ENCODE results near the gene ARL8A.

ARL8A gene

DNA sequence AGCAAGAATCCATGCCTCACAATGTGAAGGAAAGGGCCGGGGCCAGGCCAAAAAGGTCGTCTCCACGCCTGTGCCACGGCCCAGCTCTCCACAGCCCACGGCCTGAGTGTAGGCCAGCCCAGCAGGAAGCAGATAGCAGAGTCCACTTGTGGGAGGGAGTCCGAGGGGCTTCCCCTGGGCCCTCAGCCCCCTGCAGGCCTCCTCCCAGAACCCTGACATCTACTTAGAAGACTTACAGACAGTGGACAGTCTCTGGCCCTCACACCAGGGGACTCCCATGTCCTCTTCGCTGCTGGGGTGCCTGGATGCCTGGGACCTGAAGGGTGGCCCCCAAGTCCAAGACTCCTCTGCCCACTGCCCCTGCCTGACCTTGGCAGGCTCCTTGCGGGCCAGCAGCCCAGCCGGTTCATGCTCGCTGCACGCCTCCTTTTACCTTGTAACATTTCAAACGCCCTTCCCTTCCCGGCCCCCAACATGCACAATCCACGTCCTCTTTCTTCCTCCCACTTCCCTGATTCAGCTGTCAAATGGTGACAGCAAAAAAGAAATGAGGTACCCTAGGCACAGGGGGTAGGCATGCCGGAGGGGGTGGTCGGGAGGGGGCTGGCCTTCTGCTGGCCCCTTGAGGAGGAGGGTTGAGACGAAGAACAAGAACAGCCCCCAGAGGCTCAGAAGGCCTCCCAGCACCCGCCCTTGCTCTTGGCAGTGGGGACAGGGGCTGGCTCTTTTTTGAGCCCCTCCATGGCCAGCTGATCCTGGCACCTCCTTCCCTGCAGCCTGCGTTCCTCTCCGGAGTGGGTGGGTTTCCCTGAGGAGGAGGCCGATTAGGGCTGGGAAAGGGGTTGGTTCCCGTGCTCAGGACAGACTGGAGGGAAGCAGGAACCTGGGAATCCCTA lies 16.9 kb upstream of the ARL8A start:
- no peak for DNase-seq (ENCODE audit: low read depth)
- TF ChIP-seq, protein P1, sequence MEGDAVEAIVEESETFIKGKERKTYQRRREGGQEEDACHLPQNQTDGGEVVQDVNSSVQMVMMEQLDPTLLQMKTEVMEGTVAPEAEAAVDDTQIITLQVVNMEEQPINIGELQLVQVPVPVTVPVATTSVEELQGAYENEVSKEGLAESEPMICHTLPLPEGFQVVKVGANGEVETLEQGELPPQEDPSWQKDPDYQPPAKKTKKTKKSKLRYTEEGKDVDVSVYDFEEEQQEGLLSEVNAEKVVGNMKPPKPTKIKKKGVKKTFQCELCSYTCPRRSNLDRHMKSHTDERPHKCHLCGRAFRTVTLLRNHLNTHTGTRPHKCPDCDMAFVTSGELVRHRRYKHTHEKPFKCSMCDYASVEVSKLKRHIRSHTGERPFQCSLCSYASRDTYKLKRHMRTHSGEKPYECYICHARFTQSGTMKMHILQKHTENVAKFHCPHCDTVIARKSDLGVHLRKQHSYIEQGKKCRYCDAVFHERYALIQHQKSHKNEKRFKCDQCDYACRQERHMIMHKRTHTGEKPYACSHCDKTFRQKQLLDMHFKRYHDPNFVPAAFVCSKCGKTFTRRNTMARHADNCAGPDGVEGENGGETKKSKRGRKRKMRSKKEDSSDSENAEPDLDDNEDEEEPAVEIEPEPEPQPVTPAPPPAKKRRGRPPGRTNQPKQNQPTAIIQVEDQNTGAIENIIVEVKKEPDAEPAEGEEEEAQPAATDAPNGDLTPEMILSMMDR (conservative IDR thresholded peaks at IDR 0.05; ENCODE audit: control insufficient read depth, insufficient read depth, low read depth, low read length): no peak
- H3K4me3 ChIP-seq (ENCODE audit: control insufficient read depth, low read depth, low read length): no peak overlapping the region

- DNase-seq (ENCODE audit: low read depth): no peak
- TF ChIP-seq, protein P1 (conservative IDR thresholded peaks at IDR 0.05; ENCODE audit: control insufficient read depth, insufficient read depth, low read depth, low read length): no peak
- H3K4me3 ChIP-seq (ENCODE audit: control insufficient read depth, low read depth, low read length): no peak within 1 kb of the TSS
Measured at GRCh38 chr1:202160377-202160940, 15.9 kb upstream of the ARL8A start, which contains the start of gene PTPN7. TSS of gene PTPN7 (minus strand) at chr1:202160602. CDS start at chr1:202159402, 1,200 bp downstream.

DNA sequence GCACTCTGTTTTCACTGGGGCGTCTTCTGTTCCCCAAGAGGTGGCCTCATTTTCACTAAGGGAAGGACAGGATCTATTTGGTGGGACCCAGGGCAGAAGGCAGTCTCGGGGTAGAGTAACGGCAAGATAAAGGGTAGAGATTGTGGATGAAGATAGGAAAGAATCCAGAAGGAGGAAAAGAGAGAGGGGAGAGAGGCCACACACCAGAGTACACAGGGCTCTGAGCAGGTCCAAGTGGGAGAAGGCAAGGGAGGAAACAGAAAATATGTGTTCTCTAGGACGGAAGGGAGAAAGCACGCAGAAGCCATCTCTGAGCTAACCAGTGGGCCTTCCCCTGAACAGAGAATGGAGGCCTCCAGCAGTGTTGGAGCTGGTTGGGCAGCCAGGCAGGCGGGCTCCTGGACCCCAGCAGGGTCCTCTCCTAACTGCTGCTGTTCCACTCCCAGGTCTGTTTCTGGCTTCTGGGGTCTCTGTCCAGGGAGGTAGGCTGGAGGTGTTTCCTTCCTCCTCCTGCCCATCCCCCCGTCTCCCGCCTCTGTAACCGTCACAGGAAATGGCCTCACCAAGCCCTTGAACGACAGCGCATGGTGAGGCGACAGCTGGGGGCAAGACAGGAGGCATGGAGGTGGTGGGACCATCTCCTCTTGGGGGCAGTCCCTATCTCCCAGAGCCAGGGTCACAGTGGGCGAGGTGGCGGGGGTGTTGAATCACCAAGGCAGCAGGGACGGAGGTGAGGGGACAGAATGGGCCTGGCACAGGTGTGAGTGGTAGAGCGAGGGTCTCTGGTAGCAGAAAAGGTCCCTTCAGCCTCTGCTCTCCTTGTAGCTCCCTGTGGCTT lies 15.2 kb upstream of the ARL8A start:
- TF ChIP-seq, protein P1 (conservative IDR thresholded peaks at IDR 0.05; ENCODE audit: control insufficient read depth, insufficient read depth, low read depth, low read length): no peak
- no peak for DNase-seq (ENCODE audit: low read depth)
- H3K4me3 ChIP-seq (ENCODE audit: control insufficient read depth, low read depth, low read length): no peak overlapping the region

- no peak for DNase-seq (ENCODE audit: low read depth)
- H3K4me3 ChIP-seq (ENCODE audit: control insufficient read depth, low read depth, low read length): no peak overlapping the region
- TF ChIP-seq, protein P1 (conservative IDR thresholded peaks at IDR 0.05; ENCODE audit: control insufficient read depth, insufficient read depth, low read depth, low read length): no peak
Measured at GRCh38 chr1:202158810-202159533, 14.4 kb upstream of the ARL8A start.

DNA sequence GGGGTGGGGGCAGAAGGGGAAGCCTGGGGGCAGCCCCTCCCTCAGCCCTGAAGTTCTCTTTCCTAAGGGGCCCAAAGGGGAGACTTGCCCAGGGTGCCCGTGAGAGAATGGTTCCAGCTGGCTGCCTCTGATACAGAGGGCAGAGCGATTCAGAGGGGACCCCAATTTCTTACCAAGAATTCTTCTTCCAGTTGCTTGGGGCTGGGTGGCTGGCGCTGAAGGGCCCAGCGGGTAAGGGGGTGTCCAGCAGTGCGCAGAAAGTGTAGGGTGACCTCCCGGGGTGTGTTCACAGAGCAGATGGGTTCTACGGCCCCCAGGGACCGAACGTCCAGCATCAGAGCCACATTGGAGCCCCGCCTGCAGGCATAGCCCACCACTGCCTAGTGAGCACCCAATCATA lies 13.4 kb upstream of the ARL8A start:
- no peak for DNase-seq (ENCODE audit: low read depth)
- TF ChIP-seq, protein P1 (conservative IDR thresholded peaks at IDR 0.05; ENCODE audit: control insufficient read depth, insufficient read depth, low read depth, low read length): no peak
- no peak overlapping the region for H3K4me3 ChIP-seq (ENCODE audit: control insufficient read depth, low read depth, low read length)

DNA sequence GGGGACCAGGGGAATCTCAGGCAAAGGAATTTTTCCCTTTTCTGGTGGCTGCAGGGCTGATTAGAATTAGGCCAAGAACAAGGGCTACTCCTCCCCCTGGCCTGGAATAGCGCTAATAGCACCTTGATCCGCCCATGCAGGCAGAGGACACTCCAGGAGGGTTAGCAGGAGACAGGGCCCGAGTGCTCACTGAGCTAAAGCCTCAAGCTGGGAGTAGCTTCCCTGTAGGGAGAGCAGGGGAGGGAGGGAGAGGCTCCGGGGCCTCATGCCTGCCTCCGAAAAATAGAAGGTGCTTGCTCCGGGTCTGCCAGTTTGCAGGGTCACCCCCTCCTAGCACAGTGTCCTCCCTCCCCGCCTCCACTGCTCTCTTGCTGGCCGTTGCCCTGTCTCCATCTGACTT lies 12.1 kb upstream of the ARL8A start:
- no peak for DNase-seq (ENCODE audit: low read depth)
- H3K4me3 ChIP-seq (ENCODE audit: control insufficient read depth, low read depth, low read length): no peak overlapping the region

More for the DNA sequence above, 12.1 kb upstream of the ARL8A start:
- TF ChIP-seq, protein P1 (conservative IDR thresholded peaks at IDR 0.05; ENCODE audit: control insufficient read depth, insufficient read depth, low read depth, low read length): no peak
